ENCODE data around the gene IRS1. TPM values are rescaled to one million over a fixed set of nuclear protein-coding genes. Genes with fewer than 3 reads are reported as not detected.

The IRS1 gene
- polyA plus RNA-seq, 1 of the 3 experiments (the other 2 are of a cell fraction) = 16.5 TPM

DNA sequence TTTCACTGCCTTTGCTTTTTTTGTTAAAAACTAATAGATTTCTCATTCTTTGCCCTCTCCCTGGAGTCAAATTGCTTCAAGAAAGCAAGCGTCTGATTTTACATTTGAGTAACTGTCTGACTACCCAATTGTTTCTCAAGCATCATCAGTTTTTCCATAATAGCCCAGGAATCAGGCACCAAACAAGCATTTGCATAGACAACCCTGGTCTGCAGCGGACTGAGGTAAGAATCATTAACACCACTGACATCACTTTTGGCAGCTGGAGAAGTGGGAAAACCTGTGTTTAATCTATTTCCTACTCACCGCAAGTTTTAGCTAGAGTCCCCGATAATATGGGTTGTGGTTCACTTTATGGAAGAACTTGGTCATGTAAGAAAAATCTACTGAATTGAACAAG lies 55.7 kb downstream of the IRS1 start:
- H3K27me3 ChIP-seq (ENCODE audit: insufficient read depth) = no peaks in the 10 kb centered on the region
- no peak overlapping the region for H3K9ac ChIP-seq
- H3K4me3 ChIP-seq (ENCODE audit: low read depth in 2 of 2, low read length in 1 of 2) = no peak overlapping the region
- ChIA-PET CTCF (no interaction called here), POLR2A (no interaction called here)
- no peak overlapping the region for H2AFZ ChIP-seq (ENCODE audit: low read depth)
- H3K9me2 ChIP-seq = no peaks in the 10 kb centered on the region
- H3K27ac ChIP-seq (ENCODE audit: low read depth in 2 of 2, low read length in 1 of 2) = no peak overlapping the region
- DNase-seq = no peak
- H3K79me2 ChIP-seq (ENCODE audit: insufficient read depth) = peaks cover 29% of the 10 kb centered on the region
- no peak overlapping the region for H3K4me2 ChIP-seq
- no peaks in the 10 kb centered on the region for H3F3A ChIP-seq (replicated peaks; ENCODE audit: insufficient read depth)
- WGBS (ENCODE audit: low lambda C conversion rate) = 97% methylated on average over 4 of the region's 4 CpGs
- H4K20me1 ChIP-seq (ENCODE audit: insufficient read depth) = no peaks in the 10 kb centered on the region
- peaks cover 0 to 6% of the 10 kb centered on the region in 2 experiments; a peak in 1 of 4 replicates for H3K4me1 ChIP-seq (ENCODE audit: control insufficient read depth in 1 of 2, insufficient read depth in 2 of 2, low read depth in 1 of 2, low read length in 1 of 2)
- no peak for TF ChIP-seq RFX5 (IDR thresholded peaks at IDR 0.05; ENCODE audit: low read length)
- no peak for TF ChIP-seq FOSL2 (IDR thresholded peaks at IDR 0.05; ENCODE audit: borderline replicate concordance, low read depth)
- no peak for TF ChIP-seq ELF1 (IDR thresholded peaks at IDR 0.05)
- no peak for TF ChIP-seq EZH2phosphoT487 (IDR thresholded peaks at IDR 0.05; ENCODE audit: borderline replicate concordance, low read depth)
- no peak for TF ChIP-seq EP300 (IDR thresholded peaks at IDR 0.05; ENCODE audit: borderline replicate concordance in 1 of 2, low read depth in 1 of 2, low read length in 1 of 2)
- TF ChIP-seq RXRA (IDR thresholded peaks at IDR 0.05; ENCODE audit: borderline replicate concordance, low read depth) = no peak
- no peak for TF ChIP-seq IRF3 (IDR thresholded peaks at IDR 0.05; ENCODE audit: low read depth, low read length)
- TF ChIP-seq PBX3 (IDR thresholded peaks at IDR 0.05) = no peak
- TF ChIP-seq CTCF (IDR thresholded peaks at IDR 0.05) = no peak
- TF ChIP-seq, protein P1, sequence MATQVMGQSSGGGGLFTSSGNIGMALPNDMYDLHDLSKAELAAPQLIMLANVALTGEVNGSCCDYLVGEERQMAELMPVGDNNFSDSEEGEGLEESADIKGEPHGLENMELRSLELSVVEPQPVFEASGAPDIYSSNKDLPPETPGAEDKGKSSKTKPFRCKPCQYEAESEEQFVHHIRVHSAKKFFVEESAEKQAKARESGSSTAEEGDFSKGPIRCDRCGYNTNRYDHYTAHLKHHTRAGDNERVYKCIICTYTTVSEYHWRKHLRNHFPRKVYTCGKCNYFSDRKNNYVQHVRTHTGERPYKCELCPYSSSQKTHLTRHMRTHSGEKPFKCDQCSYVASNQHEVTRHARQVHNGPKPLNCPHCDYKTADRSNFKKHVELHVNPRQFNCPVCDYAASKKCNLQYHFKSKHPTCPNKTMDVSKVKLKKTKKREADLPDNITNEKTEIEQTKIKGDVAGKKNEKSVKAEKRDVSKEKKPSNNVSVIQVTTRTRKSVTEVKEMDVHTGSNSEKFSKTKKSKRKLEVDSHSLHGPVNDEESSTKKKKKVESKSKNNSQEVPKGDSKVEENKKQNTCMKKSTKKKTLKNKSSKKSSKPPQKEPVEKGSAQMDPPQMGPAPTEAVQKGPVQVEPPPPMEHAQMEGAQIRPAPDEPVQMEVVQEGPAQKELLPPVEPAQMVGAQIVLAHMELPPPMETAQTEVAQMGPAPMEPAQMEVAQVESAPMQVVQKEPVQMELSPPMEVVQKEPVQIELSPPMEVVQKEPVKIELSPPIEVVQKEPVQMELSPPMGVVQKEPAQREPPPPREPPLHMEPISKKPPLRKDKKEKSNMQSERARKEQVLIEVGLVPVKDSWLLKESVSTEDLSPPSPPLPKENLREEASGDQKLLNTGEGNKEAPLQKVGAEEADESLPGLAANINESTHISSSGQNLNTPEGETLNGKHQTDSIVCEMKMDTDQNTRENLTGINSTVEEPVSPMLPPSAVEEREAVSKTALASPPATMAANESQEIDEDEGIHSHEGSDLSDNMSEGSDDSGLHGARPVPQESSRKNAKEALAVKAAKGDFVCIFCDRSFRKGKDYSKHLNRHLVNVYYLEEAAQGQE (IDR thresholded peaks at IDR 0.05; ENCODE audit: low read depth, low read length) = no peak
- TF ChIP-seq GABPA (IDR thresholded peaks at IDR 0.05; ENCODE audit: low read depth) = no peak
- TF ChIP-seq YY1 (IDR thresholded peaks at IDR 0.05; ENCODE audit: low read depth) = no peak
- no peaks in the 10 kb centered on the region for H3K36me3 ChIP-seq (replicated peaks in 1 of 2; ENCODE audit: control insufficient read depth in 1 of 2, insufficient read depth in 2 of 2, low read length in 1 of 2)
- no peaks in the 10 kb centered on the region for H3K9me3 ChIP-seq
